MM.1S (cell line): ENCODE results near the gene KCNQ2.

ENCODE experiments used
- CTCF ChIP-seq: fragments of 300-600 bp; sonication (generic); IDR thresholded peaks from 2 replicates; pipeline ENCODE4 v1.5.1; 2016; ENCODE audit warnings: antibody characterized with exemption, low read length, mixed read lengths
- EZH2 ChIP-seq: fragments of 300-600 bp; sonication (generic); optimal IDR thresholded peaks from 2 replicates; pipeline ENCODE3; 2017; ENCODE audit warnings: low read depth, mild to moderate bottlenecking, antibody characterized with exemption, low read length, mixed read lengths

- TF ChIP-seq CTCF (no peak), EZH2 (no peak)
Observed at GRCh38 chr20:63503524-63503923, 31.1 kb upstream of the KCNQ2 start.
